Psoas muscle (tissue), 8 donors: ENCODE data around the gene VEGFA. TPM values are rescaled to one million over a fixed set of nuclear protein-coding genes. Genes with fewer than 3 reads are reported as not detected.

Source experiments
- ATAC-seq, 4 donors: fragments of 200-7000 bp; cut with Tn5 transposase; one replicate each; pipeline ENCODE4 v1.9.1; 2020; ENCODE audit warnings: moderate library complexity in 3 of 4, mild to moderate bottlenecking in 2 of 4
- DNase-seq, 2 donors: peaks; one replicate each; pipeline ENCODE4 v3.0.0-alpha.2; 2020
- H3K27ac ChIP-seq: fragments of 200-600 bp; one replicate; pipeline ENCODE4 v1.8.0; 2022
- H3K27me3 ChIP-seq, 3 donors: fragments of 200-600 bp in 1 of 3; one replicate each; pipeline versions ENCODE4 v1.6.1 to v1.8.0; 2013 to 2022; ENCODE audit warnings: low read length in 2 of 3, mild to moderate bottlenecking in 2 of 3, moderate library complexity in 1 of 3; ENCODE audit not compliant: insufficient read depth in 3 of 3
- H3K36me3 ChIP-seq, 2 donors: fragments of 200-600 bp in 1 of 2; one replicate each; pipeline versions ENCODE4 v1.6.1 to v1.8.0; 2013 to 2022; ENCODE audit warnings: low read depth in 1 of 2, mild to moderate bottlenecking in 1 of 2, moderate library complexity in 1 of 2; ENCODE audit not compliant: insufficient read depth in 1 of 2
- H3K4me1 ChIP-seq: fragments of 200-600 bp; one replicate; pipeline ENCODE4 v1.8.0; 2022
- H3K4me3 ChIP-seq: fragments of 200-600 bp; one replicate; pipeline ENCODE4 v1.8.0; 2022; ENCODE audit warnings: mild to moderate bottlenecking
- H3K9me3 ChIP-seq: fragments of 200-600 bp; one replicate; pipeline ENCODE4 v1.8.0; 2022
- CTCF ChIP-seq: fragments of 200-600 bp; IDR thresholded peaks from one replicate; pipeline ENCODE4 v1.8.0; 2022; ENCODE audit warnings: antibody characterized with exemption
- WGBS, 3 donors: extraction: QIAGEN DNeasy Blood & Tissue Kit; methylation state at CpG; one replicate each; pipeline versions ENCODE4 v1.1.6 to v1.1.7; 2013; 5-methylcytosine and 5-hydroxymethylcytosine counted together
- intact Hi-C, 2 donors: fragments of 100-400 bp; cut with DNase I; formaldehyde crosslinking; loops; one replicate each; pipeline versions ENCODE4 v1.11.0 to v1.14.2; 2022
- polyA plus RNA-seq, 3 donors: library from polyadenylated mRNA; stranded (reverse); fragments of 200-250 nt; gene quantifications; one replicate each; pipeline ENCODE4 v1.2.3, GENCODE V29; 2013
- total RNA-seq, 4 donors: library from RNA; stranded (reverse); fragmentation: NEBNext Ultra II Directional in 2 of 4; extraction: Animal tissue kit (Norgen Biotek cat#: 25700) in 2 of 4; gene quantifications; one replicate each; pipeline versions ENCODE4 v1.2.1 to v1.2.4, GENCODE V29; 2021 to 2023
- donor health status: healthy with polysubstance abuse.
- donor health status: DM: no; HTN: no; CAD: no; lungs with moderate emphysema.
- donor health status: Bipolar disorder and iron deficiency.
- donor health status: healthy.
- donor health status: DM: yes; HTN: yes; CAD: no.
- donor health status: DM: no; HTN: no; CAD: no.
- donor health status: DM: no; HTN: no; CAD: no.
- donor health status: DM: yes; HTN: yes; CAD: no.

Gene VEGFA
- total and polyA plus RNA-seq, 7 donors, result 78.1 to 345 (median 132) TPM

GRCh38 chr6:43785904-43786303, 15.9 kb downstream of the VEGFA start:
- H3K27ac ChIP-seq, result peak overlapping the region; percentile 50
- no peaks in the 10 kb centered on the region for H3K27me3 ChIP-seq
- WGBS, 3 donors, result 68 to 87% (median 84%) methylated on average over 3 of the region's 3 CpGs
- DNase-seq (no peak), ATAC-seq (no peak)
- TF ChIP-seq CTCF, result no peak
- no peaks in the 10 kb centered on the region for H3K9me3 ChIP-seq
- peaks cover 8 to 56% of the 10 kb centered on the region in 2 donors for H3K36me3 ChIP-seq
- H3K4me3 ChIP-seq, result no peak overlapping the region
- H3K4me1 ChIP-seq, result peaks cover 3% of the 10 kb centered on the region
- intact Hi-C loops, result no loop called here

- H3K9me3 ChIP-seq, result no peaks in the 10 kb centered on the region
- peaks cover 5 to 47% of the 10 kb centered on the region in 2 donors for H3K36me3 ChIP-seq
- H3K4me1 ChIP-seq, result no peaks in the 10 kb centered on the region
- H3K27ac ChIP-seq, result peak overlapping the region; percentile 34
- 20 to 27% (median 25%) methylated on average over 1 of the region's 1 CpG for WGBS, 3 donors
- TF ChIP-seq CTCF, result no peak
- no peak for DNase-seq
- ATAC-seq, result peak; percentile 11 to 18 (median 16)
- H3K27me3 ChIP-seq, result no peaks in the 10 kb centered on the region
- intact Hi-C loops, result no loop called here
- H3K4me3 ChIP-seq, result no peak overlapping the region
These were observed 16.8 kb downstream of the VEGFA start for GRCh38 chr6:43786664-43787329.

GRCh38 chr6:43788301-43788700, 18.3 kb downstream of the VEGFA start:
- H3K4me1 ChIP-seq, result no peaks in the 10 kb centered on the region
- ATAC-seq (peak in 3 of 4 donors; percentile 14 to 30 (median 28)), DNase-seq (no peak)
- TF ChIP-seq CTCF, result no peak
- intact Hi-C loops, result no loop called here
- WGBS, 3 donors, result 82 to 91% (median 83%) methylated on average over 5 of the region's 5 CpGs
- H3K27ac ChIP-seq, result no peak overlapping the region
- peaks cover 5 to 32% of the 10 kb centered on the region in 2 donors for H3K36me3 ChIP-seq
- H3K9me3 ChIP-seq, result no peaks in the 10 kb centered on the region
- H3K4me3 ChIP-seq, result no peak overlapping the region
- no peaks in the 10 kb centered on the region for H3K27me3 ChIP-seq

GRCh38 chr6:43789447-43789846, 19.4 kb downstream of the VEGFA start:
- intact Hi-C loops, result no loop called here
- Histone ChIP-seq H3K4me3 (no peak overlapping the region), H3K36me3 (peaks cover 2 to 20% of the 10 kb centered on the region in 2 donors), H3K4me1 (peaks cover 8% of the 10 kb centered on the region), H3K27ac (peak overlapping the region; percentile 71), H3K27me3 (no peaks in the 10 kb centered on the region), H3K9me3 (no peaks in the 10 kb centered on the region)
- 46 to 72% (median 50%) methylated on average over 2 of the region's 2 CpGs for WGBS, 3 donors
- TF ChIP-seq CTCF, result no peak
- DNase-seq (no peak), ATAC-seq (no peak)

- ATAC-seq (peak in 2 of 4 donors; percentile 8 to 14), DNase-seq (peak; percentile 78 to 88)
- no peaks in the 10 kb centered on the region for H3K27me3 ChIP-seq
- no peak for TF ChIP-seq CTCF
- intact Hi-C loops, result no loop called here
- peaks cover 2 to 14% of the 10 kb centered on the region in 2 donors for H3K36me3 ChIP-seq
- no peak overlapping the region for H3K4me3 ChIP-seq
- peak overlapping the region; percentile 71 for H3K27ac ChIP-seq
- 54 to 81% (median 65%) methylated on average over 5 of the region's 5 CpGs for WGBS, 3 donors
- H3K9me3 ChIP-seq, result no peaks in the 10 kb centered on the region
- H3K4me1 ChIP-seq, result peaks cover 14% of the 10 kb centered on the region
These were observed 20.0 kb downstream of the VEGFA start for GRCh38 chr6:43790031-43790430.
